ENCODE measurements around the gene KLHDC1. TPM values are rescaled to one million over a fixed set of nuclear protein-coding genes. Genes with fewer than 3 reads are reported as not detected.

KLHDC1 gene
- total and polyA plus RNA-seq, 10 donors: 3.1 to 12.8 (median 8.7) TPM

DNA sequence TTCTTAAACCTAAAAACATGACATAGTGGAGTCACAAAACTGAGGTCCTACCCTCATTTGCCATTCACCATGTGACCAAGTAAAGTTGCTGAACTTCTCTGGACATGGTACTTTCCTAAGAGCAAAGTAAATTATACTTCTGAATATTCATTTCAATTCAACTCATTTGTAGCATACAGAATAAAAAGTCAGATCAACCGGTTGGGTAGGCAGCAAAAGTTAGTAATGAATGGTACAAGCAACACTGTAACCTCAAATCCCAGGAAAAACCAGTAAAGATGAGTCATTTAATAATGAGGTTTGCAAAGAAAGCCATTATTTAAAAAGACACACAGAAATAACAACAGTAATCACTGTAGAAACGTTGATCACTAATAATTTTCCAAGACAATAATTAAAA lies 13.6 kb upstream of the KLHDC1 start:
- no peak for DNase-seq
- H3K27me3 ChIP-seq (replicated peaks in 1 of 7): no peaks in the 10 kb centered on the region
- peaks cover 0 to 4% (median 0%) of the 10 kb centered on the region in 8 donors for H3K9me3 ChIP-seq
- WGBS, 5 donors: 69 to 84% (median 74%) methylated on average over 2 of the region's 2 CpGs
- peaks cover 0 to 37% (median 0%) of the 10 kb centered on the region in 6 donors for H3K36me3 ChIP-seq
- H3K4me1 ChIP-seq: no peaks in the 10 kb centered on the region
- H3K27ac ChIP-seq: no peak overlapping the region
- intact Hi-C loops (cut with DNase I; ENCODE audit: low total_unique reads): no loop called here
- TF ChIP-seq, protein P1, sequence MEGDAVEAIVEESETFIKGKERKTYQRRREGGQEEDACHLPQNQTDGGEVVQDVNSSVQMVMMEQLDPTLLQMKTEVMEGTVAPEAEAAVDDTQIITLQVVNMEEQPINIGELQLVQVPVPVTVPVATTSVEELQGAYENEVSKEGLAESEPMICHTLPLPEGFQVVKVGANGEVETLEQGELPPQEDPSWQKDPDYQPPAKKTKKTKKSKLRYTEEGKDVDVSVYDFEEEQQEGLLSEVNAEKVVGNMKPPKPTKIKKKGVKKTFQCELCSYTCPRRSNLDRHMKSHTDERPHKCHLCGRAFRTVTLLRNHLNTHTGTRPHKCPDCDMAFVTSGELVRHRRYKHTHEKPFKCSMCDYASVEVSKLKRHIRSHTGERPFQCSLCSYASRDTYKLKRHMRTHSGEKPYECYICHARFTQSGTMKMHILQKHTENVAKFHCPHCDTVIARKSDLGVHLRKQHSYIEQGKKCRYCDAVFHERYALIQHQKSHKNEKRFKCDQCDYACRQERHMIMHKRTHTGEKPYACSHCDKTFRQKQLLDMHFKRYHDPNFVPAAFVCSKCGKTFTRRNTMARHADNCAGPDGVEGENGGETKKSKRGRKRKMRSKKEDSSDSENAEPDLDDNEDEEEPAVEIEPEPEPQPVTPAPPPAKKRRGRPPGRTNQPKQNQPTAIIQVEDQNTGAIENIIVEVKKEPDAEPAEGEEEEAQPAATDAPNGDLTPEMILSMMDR (IDR thresholded peaks at IDR 0.05 in 8 of 11, conservative IDR thresholded peaks at IDR 0.05 in 3 of 11): no peak
- no peak for TF ChIP-seq POLR2AphosphoS5 (IDR thresholded peaks at IDR 0.05)
- no peak for TF ChIP-seq POLR2A (IDR thresholded peaks at IDR 0.05)
- no peak overlapping the region for H3K4me3 ChIP-seq

DNA sequence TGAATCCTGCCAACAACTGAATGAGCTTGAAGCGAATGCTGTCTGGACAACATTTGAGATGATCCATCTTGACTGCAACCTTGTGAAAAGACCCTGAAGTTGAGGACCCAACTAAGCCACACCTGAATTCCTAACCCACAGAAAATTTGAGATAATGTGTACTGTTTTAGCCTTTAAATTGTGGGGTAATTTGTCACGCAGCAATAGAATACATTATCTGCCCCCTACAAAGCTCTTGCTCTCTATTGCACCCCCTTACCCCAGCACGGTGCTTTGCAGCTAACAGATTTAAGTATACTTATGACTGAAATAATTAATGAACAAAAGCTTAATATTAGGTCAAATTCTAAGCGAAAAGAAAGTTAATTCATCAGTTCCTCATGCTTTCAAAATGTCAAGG lies 6.5 kb upstream of the KLHDC1 start:
- Histone ChIP-seq H3K9me3 (no peaks in the 10 kb centered on the region), H3K36me3 (peaks cover 0 to 14% (median 0%) of the 10 kb centered on the region in 6 donors), H3K4me1 (peaks cover 3 to 26% (median 14%) of the 10 kb centered on the region in 6 donors), H3K4me3 (no peak overlapping the region), H3K27ac (no peak overlapping the region), H3K27me3 (replicated peaks in 1 of 7) (no peaks in the 10 kb centered on the region)
- 89 to 95% (median 93%) methylated on average over 4 of the region's 4 CpGs for WGBS, 5 donors
- intact Hi-C loops (cut with DNase I; ENCODE audit: low total_unique reads): no loop called here
- no peak for TF ChIP-seq POLR2AphosphoS5 (IDR thresholded peaks at IDR 0.05)
- TF ChIP-seq, protein P1 (IDR thresholded peaks at IDR 0.05 in 8 of 11, conservative IDR thresholded peaks at IDR 0.05 in 3 of 11): no peak
- no peak for TF ChIP-seq POLR2A (IDR thresholded peaks at IDR 0.05)
- DNase-seq: no peak

DNA sequence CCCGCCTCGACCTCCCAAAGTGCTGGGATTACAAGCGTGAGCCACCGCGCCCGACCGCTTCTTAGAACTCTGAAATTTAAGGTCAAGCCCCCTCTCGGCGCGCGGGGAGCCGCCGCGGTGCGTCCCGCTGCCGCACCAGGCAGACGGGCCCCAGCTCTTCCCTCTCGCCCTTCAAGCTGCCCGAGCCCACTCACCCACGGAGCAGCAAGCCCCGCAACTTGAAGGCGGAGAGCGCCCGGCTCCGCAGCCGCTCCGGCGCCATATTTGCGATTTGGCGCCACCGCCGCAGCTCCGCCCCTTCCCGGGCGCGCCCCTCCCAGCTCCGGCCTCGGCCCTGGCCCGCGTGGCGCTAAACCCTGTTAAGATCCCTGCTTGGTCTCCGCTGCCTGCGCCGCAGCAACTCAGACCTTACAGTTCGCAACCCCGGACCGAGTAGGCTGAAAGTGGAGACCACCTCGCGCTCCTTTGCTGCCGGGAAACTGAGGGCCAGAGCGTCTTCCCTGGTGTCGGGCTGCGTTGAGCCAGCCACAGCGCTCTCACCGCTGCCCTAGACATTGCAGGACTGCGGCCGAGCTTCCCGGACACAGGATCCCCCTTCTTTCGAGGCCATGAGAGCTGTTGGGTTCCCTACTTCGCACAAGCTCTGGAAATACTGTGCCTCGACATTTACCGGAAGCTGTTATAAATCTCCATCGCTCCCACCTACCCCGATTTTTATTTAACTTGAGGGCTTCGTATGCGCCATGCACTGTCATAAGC lies 4.8 kb upstream of the KLHDC1 start, which contains the start of gene POLE2:
TSS of gene POLE2 (minus strand) at position 273 of the 759 bp plus-strand sequence. CDS start at position 262, 11 bp downstream.
- peaks cover 0 to 2% (median 0%) of the 10 kb centered on the region in 6 donors for H3K36me3 ChIP-seq
- TF ChIP-seq POLR2AphosphoS5 (IDR thresholded peaks at IDR 0.05) (peak; percentile 66 to 86 (median 83)), POLR2A (IDR thresholded peaks at IDR 0.05) (no peak)
- no peaks in the 10 kb centered on the region for H3K27me3 ChIP-seq (replicated peaks in 1 of 7)
- intact Hi-C loops (cut with DNase I; ENCODE audit: low total_unique reads): no loop called here
- H3K4me1 ChIP-seq: peaks cover 3 to 41% (median 19%) of the 10 kb centered on the region in 6 donors
- H3K27ac ChIP-seq: peak within 1 kb of the TSS; percentile 63 to 88 (median 82)
- peak; percentile 94 for DNase-seq
- peak within 1 kb of the TSS; percentile 69 to 92 (median 84) for H3K4me3 ChIP-seq
- WGBS, 5 donors: 4 to 13% (median 7%) methylated on average over 39 to 67 of the region's 67 CpGs
- no peaks in the 10 kb centered on the region for H3K9me3 ChIP-seq

DNA sequence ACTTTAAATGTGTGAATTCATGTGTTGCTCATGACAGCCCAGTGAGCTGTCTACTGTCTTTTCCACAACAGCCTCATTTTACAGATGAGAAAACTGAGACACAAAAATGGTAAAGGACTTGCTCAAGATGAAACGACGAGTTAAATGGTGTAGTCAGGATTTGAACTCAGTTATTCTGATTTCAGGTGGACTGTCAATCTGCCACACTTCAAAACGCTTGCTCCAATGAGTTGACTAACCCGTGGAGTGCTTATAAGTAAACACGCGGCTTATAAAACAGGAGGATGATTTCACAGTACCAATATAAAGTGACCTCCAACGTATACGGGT lies 4.3 kb upstream of the KLHDC1 start:
- intact Hi-C loops (cut with DNase I; ENCODE audit: low total_unique reads): no loop called here
- peaks cover 3 to 41% (median 20%) of the 10 kb centered on the region in 6 donors for H3K4me1 ChIP-seq
- WGBS, 5 donors: 90 to 95% (median 92%) methylated on average over 8 of the region's 8 CpGs
- TF ChIP-seq POLR2AphosphoS5 (IDR thresholded peaks at IDR 0.05) (no peak), POLR2A (IDR thresholded peaks at IDR 0.05) (no peak)
- TF ChIP-seq, protein P1 (IDR thresholded peaks at IDR 0.05 in 8 of 11, conservative IDR thresholded peaks at IDR 0.05 in 3 of 11): no peak
- no peaks in the 10 kb centered on the region for H3K36me3 ChIP-seq
- no peaks in the 10 kb centered on the region for H3K27me3 ChIP-seq (replicated peaks in 1 of 7)
- H3K4me3 ChIP-seq: peak overlapping the region in 6 of 8 donors; percentile 69 to 92 (median 83)
- H3K9me3 ChIP-seq: no peaks in the 10 kb centered on the region
- no peak for DNase-seq
- peak overlapping the region; percentile 63 to 88 (median 82) for H3K27ac ChIP-seq
